SU-DHL-6 (cell line): ENCODE measurements around the gene LRRTM4.

ENCODE experiments used
- CTCF ChIP-seq: fragments of 200-600 bp; sonication (generic); IDR thresholded peaks from one replicate; pipeline ENCODE4 v1.5.1; 2017; ENCODE audit warnings: antibody characterized with exemption, mild to moderate bottlenecking, low read length, moderate library complexity; ENCODE audit not compliant: insufficient read depth, poor library complexity, severe bottlenecking
- EZH2phosphoT487 ChIP-seq: fragments of 200-600 bp; sonication (generic), shearing (Covaris generic); conservative IDR thresholded peaks from 2 replicates; pipeline ENCODE4 v1.6.1; 2018; ENCODE audit warnings: mild to moderate bottlenecking, antibody characterized with exemption, low read length, moderate library complexity, mixed read lengths

GRCh38 chr2:76938153-76938552, 584.0 kb downstream of the LRRTM4 start:
- TF ChIP-seq CTCF (no peak), EZH2phosphoT487 (no peak)
